Memory B cell (primary cell): ENCODE data around the gene DDX1.
"Not testable (repeated sequence)": the region's sequence is repeated elsewhere in the genome, so short reads cannot be mapped to it uniquely, and the experiment has no call there.

Experiments used
- ATAC-seq: fragments of 150-1000 bp; cut with Tn5 transposase; 2 replicates; pipeline ENCODE4 v1.10.0; 2021; ENCODE audit warnings: low read depth, mild to moderate bottlenecking, moderate library complexity
- DNase-seq, 2 donors: peaks; one replicate each; pipeline ENCODE4 v3.0.0; 2022; ENCODE audit warnings: low spot score in 2 of 2
- H3K27ac Mint-ChIP-seq: one replicate; pipeline ENCODE4 v1.8.0; 2022; ENCODE audit warnings: mild to moderate bottlenecking, moderate library complexity, mixed read lengths
- H3K27me3 Mint-ChIP-seq: one replicate; pipeline ENCODE4 v1.8.0; 2022; ENCODE audit warnings: mixed read lengths
- H3K36me3 Mint-ChIP-seq: one replicate; pipeline ENCODE4 v1.8.0; 2022; ENCODE audit warnings: mild to moderate bottlenecking, mixed read lengths
- H3K4me1 Mint-ChIP-seq: one replicate; pipeline ENCODE4 v1.8.0; 2022; ENCODE audit warnings: mixed read lengths
- H3K4me3 Mint-ChIP-seq: one replicate; pipeline ENCODE4 v1.8.0; 2022; ENCODE audit warnings: mild to moderate bottlenecking, moderate library complexity, mixed read lengths
- H3K9me3 Mint-ChIP-seq: one replicate; pipeline ENCODE4 v1.8.0; 2022; ENCODE audit warnings: mixed read lengths

The DDX1 gene

GRCh38 chr2:15672961-15673918 is 81.6 kb downstream of the DDX1 start:
- H3K27me3 Mint-ChIP-seq = peaks cover 12% of the 10 kb centered on the region
- H3K9me3 Mint-ChIP-seq = no peaks in the 10 kb centered on the region
- no peak overlapping the region for H3K27ac Mint-ChIP-seq
- H3K36me3 Mint-ChIP-seq = no peaks in the 10 kb centered on the region
- H3K4me3 Mint-ChIP-seq = no peak overlapping the region
- DNase-seq (no peak), ATAC-seq (no peak)
- H3K4me1 Mint-ChIP-seq = no peaks in the 10 kb centered on the region

- no peak overlapping the region for H3K4me3 Mint-ChIP-seq
Measured at GRCh38 chr2:15673919-15674636, 82.4 kb downstream of the DDX1 start.

GRCh38 chr2:15674637-15675455 is 83.2 kb downstream of the DDX1 start:
- H3K9me3 Mint-ChIP-seq = peaks cover 3% of the 10 kb centered on the region
- no peak for DNase-seq
- peaks cover 14% of the 10 kb centered on the region for H3K27me3 Mint-ChIP-seq
- H3K4me1 Mint-ChIP-seq = no peaks in the 10 kb centered on the region
- no peak overlapping the region for H3K27ac Mint-ChIP-seq
- ATAC-seq = no peak
- no peaks in the 10 kb centered on the region for H3K36me3 Mint-ChIP-seq
- H3K4me3 Mint-ChIP-seq = no peak overlapping the region

More at GRCh38 chr2:15673919-15674636, 82.4 kb downstream of the DDX1 start:
- Mint-ChIP-seq H3K9me3 (no peaks in the 10 kb centered on the region), H3K36me3 (no peaks in the 10 kb centered on the region), H3K4me1 (no peaks in the 10 kb centered on the region), H3K27ac (no peak overlapping the region), H3K27me3 (peaks cover 12% of the 10 kb centered on the region)
- no peak for DNase-seq
- ATAC-seq = no peak

GRCh38 chr2:15675456-15676195 is 84.0 kb downstream of the DDX1 start:
- DNase-seq = no peak
- Mint-ChIP-seq H3K4me3 (no peak overlapping the region), H3K27ac (no peak overlapping the region), H3K9me3 (peaks cover 3% of the 10 kb centered on the region), H3K27me3 (peaks cover 12% of the 10 kb centered on the region), H3K4me1 (no peaks in the 10 kb centered on the region), H3K36me3 (no peaks in the 10 kb centered on the region)
- no peak for ATAC-seq

GRCh38 chr2:15677141-15677843 is 85.6 kb downstream of the DDX1 start:
- no peak for DNase-seq
- H3K27ac Mint-ChIP-seq = no peak overlapping the region
- H3K9me3 Mint-ChIP-seq = peaks cover 3% of the 10 kb centered on the region
- no peaks in the 10 kb centered on the region for H3K36me3 Mint-ChIP-seq
- ATAC-seq = no peak
- H3K4me3 Mint-ChIP-seq = no peak overlapping the region
- H3K4me1 Mint-ChIP-seq = no peaks in the 10 kb centered on the region
- H3K27me3 Mint-ChIP-seq = peaks cover 12% of the 10 kb centered on the region

GRCh38 chr2:15678346-15678745 is 86.7 kb downstream of the DDX1 start:
- no peak overlapping the region for H3K4me3 Mint-ChIP-seq
- no peak overlapping the region for H3K27ac Mint-ChIP-seq

GRCh38 chr2:15678909-15679308 is 87.2 kb downstream of the DDX1 start:
- Mint-ChIP-seq H3K9me3 (peaks cover 3% of the 10 kb centered on the region), H3K27ac (no peak overlapping the region), H3K36me3 (no peaks in the 10 kb centered on the region), H3K27me3 (peaks cover 5% of the 10 kb centered on the region), H3K4me3 (no peak overlapping the region), H3K4me1 (no peaks in the 10 kb centered on the region)
- no peak for DNase-seq
- ATAC-seq = no peak

More at GRCh38 chr2:15678346-15678745, 86.7 kb downstream of the DDX1 start:
- H3K4me1 Mint-ChIP-seq = no peaks in the 10 kb centered on the region
- DNase-seq (no peak), ATAC-seq (no peak)
- no peaks in the 10 kb centered on the region for H3K36me3 Mint-ChIP-seq
- H3K9me3 Mint-ChIP-seq = peaks cover 3% of the 10 kb centered on the region
- peaks cover 8% of the 10 kb centered on the region for H3K27me3 Mint-ChIP-seq

GRCh38 chr2:15679386-15679924 is 87.8 kb downstream of the DDX1 start:
- DNase-seq (no peak), ATAC-seq (no peak)
- H3K4me1 Mint-ChIP-seq = no peaks in the 10 kb centered on the region
- H3K9me3 Mint-ChIP-seq = peaks cover 3% of the 10 kb centered on the region
- H3K27ac Mint-ChIP-seq = no peak overlapping the region
- H3K36me3 Mint-ChIP-seq = no peaks in the 10 kb centered on the region
- H3K27me3 Mint-ChIP-seq = peaks cover 4% of the 10 kb centered on the region
- no peak overlapping the region for H3K4me3 Mint-ChIP-seq

GRCh38 chr2:15680132-15680531 is 88.5 kb downstream of the DDX1 start:
- H3K27me3 Mint-ChIP-seq, ATAC-seq, DNase-seq, H3K36me3 Mint-ChIP-seq, H3K4me3 Mint-ChIP-seq, H3K27ac Mint-ChIP-seq, H3K9me3 Mint-ChIP-seq, H3K4me1 Mint-ChIP-seq: not testable (repeated sequence)
